ENCODE measurements around the gene ARHGAP6. TPM values are rescaled to one million over a fixed set of nuclear protein-coding genes. Genes with fewer than 3 reads are reported as not detected.

The ARHGAP6 gene
- total and polyA plus RNA-seq, 3 donors from 2014 or later: 4.8 to 11.8 (median 5.7) TPM

- no peak for TF ChIP-seq POLR2A (IDR thresholded peaks at IDR 0.05)
- peak; percentile 51 to 73 (median 58) for TF ChIP-seq CTCF (IDR thresholded peaks at IDR 0.05)
- Histone ChIP-seq H3K36me3 (ENCODE audit: low read depth, missing control alignments) (no peaks in the 10 kb centered on the region), H3K4me1 (no peaks in the 10 kb centered on the region), H3K27me3 (no peaks in the 10 kb centered on the region), H3K4me3 (no peak overlapping the region), H3K27ac (no peak overlapping the region), H3K9me3 (no peaks in the 10 kb centered on the region)
- WGBS, 2 donors: 8 to 28% methylated on average over 8 to 14 of the region's 20 CpGs
- intact Hi-C loops (cut with DNase I; ENCODE audit: low total_unique reads): loop anchor here (5.0 kb wide), 1 partner anchor 388 kb away; no protein-coding TSS in a partner anchor
- peak; percentile 83 for DNase-seq
These were observed 521.6 kb downstream of the ARHGAP6 start for GRCh38 chrX:11143931-11144678.

GRCh38 chrX:11138498-11139390, 527.0 kb downstream of the ARHGAP6 start:
- H3K27ac ChIP-seq: no peak overlapping the region
- DNase-seq: no peak
- H3K36me3 ChIP-seq (ENCODE audit: low read depth, missing control alignments): no peaks in the 10 kb centered on the region
- 47 to 50% methylated on average over 13 to 18 of the region's 56 CpGs for WGBS, 2 donors
- no peaks in the 10 kb centered on the region for H3K4me1 ChIP-seq
- peak overlapping the region in 1 of 2 donors; percentile 12 for H3K4me3 ChIP-seq
- intact Hi-C loops (cut with DNase I; ENCODE audit: low total_unique reads): no loop called here
- no peaks in the 10 kb centered on the region for H3K9me3 ChIP-seq
- H3K27me3 ChIP-seq: no peaks in the 10 kb centered on the region
- no peak for TF ChIP-seq CTCF (IDR thresholded peaks at IDR 0.05)

- Histone ChIP-seq H3K36me3 (ENCODE audit: low read depth, missing control alignments) (no peaks in the 10 kb centered on the region), H3K9me3 (no peaks in the 10 kb centered on the region), H3K27ac (no peak overlapping the region), H3K4me1 (no peaks in the 10 kb centered on the region), H3K4me3 (no peak overlapping the region), H3K27me3 (no peaks in the 10 kb centered on the region)
- 30 to 42% methylated on average over 6 of the region's 6 CpGs for WGBS, 2 donors
- DNase-seq: no peak
- TF ChIP-seq POLR2A (IDR thresholded peaks at IDR 0.05) (no peak), CTCF (IDR thresholded peaks at IDR 0.05) (peak; percentile 22 to 73 (median 41))
- intact Hi-C loops (cut with DNase I; ENCODE audit: low total_unique reads): no loop called here
These were observed 528.1 kb downstream of the ARHGAP6 start for GRCh38 chrX:11137543-11138139.

GRCh38 chrX:11135564-11136185, 530.0 kb downstream of the ARHGAP6 start:
- Histone ChIP-seq H3K9me3 (no peaks in the 10 kb centered on the region), H3K27ac (no peak overlapping the region), H3K36me3 (ENCODE audit: low read depth, missing control alignments) (no peaks in the 10 kb centered on the region), H3K4me1 (no peaks in the 10 kb centered on the region), H3K27me3 (no peaks in the 10 kb centered on the region), H3K4me3 (no peak overlapping the region)
- 41 to 49% methylated on average over 2 of the region's 2 CpGs for WGBS, 2 donors
- no peak for DNase-seq
- no peak for TF ChIP-seq CTCF (IDR thresholded peaks at IDR 0.05)
- no peak for TF ChIP-seq POLR2A (IDR thresholded peaks at IDR 0.05)
- intact Hi-C loops (cut with DNase I; ENCODE audit: low total_unique reads): no loop called here
